ENCODE measurements around the gene PLA2G6. TPM values are rescaled to one million over a fixed set of nuclear protein-coding genes. Genes with fewer than 3 reads are reported as not detected.
A peak's percentile ranks its signal among the peaks of the same experiment; 100 is the strongest.

Gene PLA2G6
- total and polyA plus RNA-seq, 2 of the 13 experiments (the other 11 are each of a cell fraction or from before 2014, with no cell fraction given) = 4.8 to 11.5 TPM

GRCh38 chr22:38107692-38108515 is 73.7 kb downstream of the PLA2G6 start (continued):
- TF ChIP-seq MXD1 (CRISPR knock-in tag; IDR thresholded peaks at IDR 0.05) (no peak), RFX1 (IDR thresholded peaks at IDR 0.05) (no peak), ZNF552 (CRISPR knock-in tag; IDR thresholded peaks at IDR 0.05; ENCODE audit: borderline replicate concordance) (no peak), E2F1 (CRISPR knock-in tag; IDR thresholded peaks at IDR 0.05) (no peak), RFXAP (CRISPR knock-in tag; IDR thresholded peaks at IDR 0.05; ENCODE audit: borderline replicate concordance) (no peak), ZBTB43 (CRISPR knock-in tag; conservative IDR thresholded peaks at IDR 0.05) (no peak; the same call in 1 of the 2 replicates), MEF2D (CRISPR knock-in tag; IDR thresholded peaks at IDR 0.05) (no peak), ZNF792 (CRISPR knock-in tag; IDR thresholded peaks at IDR 0.05) (peak; percentile 49; the same call in 1 of the 2 replicates), ZNF691 (CRISPR knock-in tag; IDR thresholded peaks at IDR 0.05; ENCODE audit: borderline replicate concordance, low read depth) (no peak), ZNF782 (CRISPR knock-in tag; IDR thresholded peaks at IDR 0.05; ENCODE audit: borderline replicate concordance) (no peak), PATZ1 (CRISPR knock-in tag; IDR thresholded peaks at IDR 0.05) (peak; percentile 79), ZNF672 (CRISPR knock-in tag; IDR thresholded peaks at IDR 0.05) (no peak), HMGXB4 (CRISPR knock-in tag; IDR thresholded peaks at IDR 0.05; ENCODE audit: borderline replicate concordance in 1 of 2, low read depth in 1 of 2) (no peak), ZBTB25 (CRISPR knock-in tag; IDR thresholded peaks at IDR 0.05) (no peak), ZFP62 (CRISPR knock-in tag; IDR thresholded peaks at IDR 0.05) (no peak), ZNF44 (CRISPR knock-in tag; IDR thresholded peaks at IDR 0.05) (no peak), ZNF446 (CRISPR knock-in tag; IDR thresholded peaks at IDR 0.05) (no peak), ZNF713 (CRISPR knock-in tag; IDR thresholded peaks at IDR 0.05) (no peak), ZNF382 (CRISPR knock-in tag; IDR thresholded peaks at IDR 0.05; ENCODE audit: borderline replicate concordance) (no peak), HMG20A (CRISPR knock-in tag; IDR thresholded peaks at IDR 0.05; ENCODE audit: borderline replicate concordance) (peak; percentile 25; the same call in 1 of the 2 replicates), MAF1 (CRISPR knock-in tag; IDR thresholded peaks at IDR 0.05; ENCODE audit: borderline replicate concordance) (no peak)
